ENCODE results near the gene SAMD10.

The SAMD10 gene

DNA sequence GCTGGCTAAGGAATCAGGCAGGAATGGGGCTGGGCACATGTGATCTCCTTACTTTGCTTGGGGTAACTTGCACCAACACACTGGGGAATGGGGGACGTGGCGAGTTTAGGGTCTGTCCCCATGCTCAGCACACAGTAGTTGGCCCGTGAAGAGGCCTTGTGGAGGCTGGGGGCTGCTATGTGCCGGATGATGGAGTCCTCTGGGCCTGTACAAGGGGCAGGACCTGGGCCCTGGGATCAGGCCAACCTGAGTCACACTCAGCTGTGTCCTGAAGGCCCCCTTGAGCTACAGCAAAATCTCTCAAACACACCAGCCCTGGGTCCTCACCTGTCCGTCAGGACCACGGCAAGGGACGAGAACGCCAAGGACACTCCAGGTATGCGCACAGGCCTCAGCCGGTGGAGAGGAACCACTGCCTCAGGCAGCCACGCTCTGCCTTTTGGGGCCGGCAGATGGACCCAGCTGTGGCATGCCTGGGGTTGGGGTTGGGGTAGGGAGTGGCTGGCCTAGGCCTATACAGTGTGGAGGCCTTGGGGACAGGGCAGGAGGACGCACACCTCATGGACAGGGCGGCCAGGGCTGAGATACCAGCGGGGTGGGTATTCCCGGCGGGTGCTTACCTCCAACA is 34.3 kb downstream of the SAMD10 start:
- ChIA-PET CTCF (interaction anchor here (0.6 to 0.7 kb wide), 2 partner anchors 8 to 112 kb away, joined by 3 read pairs; no protein-coding TSS in a partner anchor), POLR2A (ENCODE audit: low non-redundant PET) (no interaction called here)
- TF ChIP-seq, protein P1, sequence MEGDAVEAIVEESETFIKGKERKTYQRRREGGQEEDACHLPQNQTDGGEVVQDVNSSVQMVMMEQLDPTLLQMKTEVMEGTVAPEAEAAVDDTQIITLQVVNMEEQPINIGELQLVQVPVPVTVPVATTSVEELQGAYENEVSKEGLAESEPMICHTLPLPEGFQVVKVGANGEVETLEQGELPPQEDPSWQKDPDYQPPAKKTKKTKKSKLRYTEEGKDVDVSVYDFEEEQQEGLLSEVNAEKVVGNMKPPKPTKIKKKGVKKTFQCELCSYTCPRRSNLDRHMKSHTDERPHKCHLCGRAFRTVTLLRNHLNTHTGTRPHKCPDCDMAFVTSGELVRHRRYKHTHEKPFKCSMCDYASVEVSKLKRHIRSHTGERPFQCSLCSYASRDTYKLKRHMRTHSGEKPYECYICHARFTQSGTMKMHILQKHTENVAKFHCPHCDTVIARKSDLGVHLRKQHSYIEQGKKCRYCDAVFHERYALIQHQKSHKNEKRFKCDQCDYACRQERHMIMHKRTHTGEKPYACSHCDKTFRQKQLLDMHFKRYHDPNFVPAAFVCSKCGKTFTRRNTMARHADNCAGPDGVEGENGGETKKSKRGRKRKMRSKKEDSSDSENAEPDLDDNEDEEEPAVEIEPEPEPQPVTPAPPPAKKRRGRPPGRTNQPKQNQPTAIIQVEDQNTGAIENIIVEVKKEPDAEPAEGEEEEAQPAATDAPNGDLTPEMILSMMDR (conservative IDR thresholded peaks at IDR 0.05; ENCODE audit: low read depth): no peak
- H3K27ac ChIP-seq: peak overlapping the region; percentile 99
- no peak for DNase-seq (ENCODE audit: low spot score)

DNA sequence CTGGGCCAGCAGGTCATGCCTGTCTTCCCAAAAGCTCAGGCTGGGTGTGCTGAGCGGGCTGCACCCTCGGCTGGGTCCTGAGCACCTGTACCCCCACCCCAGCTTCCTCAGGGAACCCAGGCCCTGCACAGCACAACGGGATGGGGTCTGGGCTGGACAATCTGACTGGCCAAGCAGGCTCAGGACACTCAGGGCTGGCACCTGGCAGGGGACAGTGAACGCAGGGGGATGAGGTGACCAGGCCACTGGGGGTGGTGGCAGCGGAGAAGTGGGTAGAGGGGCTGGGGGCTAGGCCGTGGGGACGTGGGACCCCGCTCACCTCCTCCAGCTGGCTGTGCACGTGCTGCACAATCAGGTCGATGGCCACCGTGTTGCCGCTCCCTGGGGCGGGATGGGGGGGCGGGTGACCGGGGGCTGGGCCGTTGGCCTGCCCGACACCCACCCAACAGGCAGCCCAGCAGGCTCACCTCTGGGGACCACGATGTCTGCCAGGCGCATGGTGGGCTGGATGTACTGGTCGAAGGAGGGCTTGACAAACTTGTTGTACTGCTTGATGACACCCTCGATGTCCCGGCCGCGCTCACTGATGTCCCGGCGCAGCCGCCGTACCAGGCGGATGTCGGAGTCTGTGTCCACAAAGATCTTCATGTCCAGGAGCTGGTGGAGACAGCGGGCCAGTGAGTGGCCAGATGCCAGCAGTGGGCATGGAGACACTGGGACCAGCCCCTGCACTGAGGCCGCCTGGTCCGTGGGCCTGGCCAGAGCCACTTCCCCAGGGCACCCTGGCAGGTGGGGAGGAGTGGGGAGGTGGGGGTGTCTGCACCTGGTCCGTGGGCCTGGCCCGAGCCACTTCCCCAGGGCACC is 35.1 kb downstream of the SAMD10 start:
- POLR2A ChIA-PET (ENCODE audit: low non-redundant PET): no interaction called here

DNA sequence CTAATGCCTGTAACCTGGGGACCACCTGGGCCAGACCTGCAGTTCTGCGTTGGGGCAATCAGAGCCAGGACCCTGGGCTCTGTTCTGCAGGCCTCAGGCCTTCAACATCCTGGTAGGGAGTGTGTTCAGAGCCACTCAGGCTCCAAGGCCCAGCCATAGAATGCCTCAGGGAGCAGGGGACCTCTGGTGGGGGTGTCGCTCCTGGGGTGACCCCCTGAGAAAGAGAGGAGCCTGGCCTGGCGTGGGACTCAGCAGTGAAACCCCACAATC is 35.7 kb downstream of the SAMD10 start:
- TF ChIP-seq, protein P1 (conservative IDR thresholded peaks at IDR 0.05; ENCODE audit: low read depth): no peak
- CTCF ChIA-PET: interaction anchor here (1.0 kb wide), 1 partner anchor 30 kb away, joined by 4 read pairs; no protein-coding TSS in a partner anchor
- POLR2A ChIA-PET (ENCODE audit: low non-redundant PET): no interaction called here

More for the DNA sequence above, 35.1 kb downstream of the SAMD10 start:
- no peak for DNase-seq (ENCODE audit: low spot score)
- H3K27ac ChIP-seq: peak overlapping the region; percentile 99
- TF ChIP-seq, protein P1 (conservative IDR thresholded peaks at IDR 0.05; ENCODE audit: low read depth): no peak
- CTCF ChIA-PET: interaction anchor here (1.0 kb wide), 1 partner anchor 29 kb away, joined by 4 read pairs; no protein-coding TSS in a partner anchor

DNA sequence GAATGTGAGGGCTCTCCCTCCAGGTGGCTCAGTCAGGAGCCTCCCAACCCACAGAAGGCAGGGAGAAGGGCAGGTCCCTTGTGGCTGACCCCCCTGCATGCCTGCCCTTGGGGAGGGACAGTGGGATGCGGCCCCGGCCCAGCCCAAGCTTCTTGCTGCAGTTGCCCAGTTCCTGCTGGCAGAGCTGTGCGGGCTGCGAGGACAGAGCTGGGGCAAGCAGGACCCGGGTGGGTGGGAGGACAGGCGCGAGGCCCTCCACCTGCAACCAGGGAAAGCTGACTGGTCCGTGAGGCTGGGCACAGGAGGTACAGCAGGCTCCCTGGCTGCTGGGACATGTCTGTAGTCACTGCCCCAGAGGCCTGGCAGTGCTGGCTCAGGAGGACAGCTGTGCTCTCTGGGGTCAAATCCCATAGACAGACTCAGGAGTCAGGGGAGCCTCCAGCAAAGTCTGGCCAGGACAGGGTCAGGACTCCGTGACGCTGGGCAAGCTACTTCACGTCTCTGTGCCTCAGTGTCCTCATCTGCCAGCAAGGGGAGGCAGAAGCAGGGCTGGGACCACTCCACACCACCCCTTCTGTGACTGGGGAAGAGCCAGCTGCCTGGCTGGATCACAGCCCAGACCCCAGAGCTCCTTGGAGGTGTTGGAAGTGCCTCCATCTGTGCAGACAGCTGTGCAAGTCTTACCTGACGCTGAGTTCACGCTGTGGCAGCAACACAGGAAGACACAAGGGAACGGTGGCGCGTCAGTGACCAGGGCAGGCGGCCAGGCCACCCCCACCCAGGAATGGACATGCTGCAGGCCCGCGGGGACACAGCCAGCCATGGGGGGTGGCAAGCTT is 36.3 kb downstream of the SAMD10 start:
- peak overlapping the region; percentile 99 for H3K27ac ChIP-seq
- no peak for DNase-seq (ENCODE audit: low spot score)
- CTCF ChIA-PET: interaction anchor here (1.0 to 1.1 kb wide), 2 partner anchors 9 to 30 kb away, joined by 4 read pairs; no protein-coding TSS in a partner anchor

More for the DNA sequence above, 35.7 kb downstream of the SAMD10 start:
- H3K27ac ChIP-seq: peak overlapping the region; percentile 99
- DNase-seq (ENCODE audit: low spot score): no peak

DNA sequence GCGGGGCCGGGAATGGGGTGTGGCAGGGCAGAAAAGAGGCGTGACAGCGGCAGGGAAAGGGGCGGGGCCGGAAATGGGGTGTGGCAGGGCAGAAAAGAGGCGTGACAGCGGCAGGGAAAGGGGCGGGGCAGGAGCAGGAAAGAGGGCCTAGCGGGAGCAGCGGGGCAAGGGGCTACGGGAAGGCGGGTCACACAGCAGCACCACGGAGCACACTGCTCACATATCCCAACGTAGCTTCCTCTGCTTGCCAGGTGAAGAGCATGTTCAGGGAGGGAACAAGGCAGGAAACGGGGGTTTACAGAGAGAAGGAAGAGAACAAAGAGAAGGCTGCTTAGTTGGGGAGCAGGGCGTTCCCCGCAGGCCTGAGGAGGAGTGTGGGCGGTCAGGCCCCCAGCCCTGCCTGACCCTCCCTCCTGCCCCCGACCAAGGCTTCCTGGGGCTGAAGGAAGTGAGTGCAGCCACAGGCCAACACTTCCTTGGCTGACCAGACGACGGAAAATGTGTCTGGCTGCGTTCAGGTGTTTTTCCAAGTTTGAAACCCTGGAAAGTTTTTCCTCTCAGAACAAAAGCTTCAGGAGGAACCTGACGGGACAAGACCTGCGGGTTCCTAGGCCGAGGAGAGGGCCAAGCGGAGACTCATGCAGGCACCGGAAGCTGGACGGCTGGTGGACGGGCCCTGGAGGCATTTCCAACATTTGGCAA is 37.0 kb downstream of the SAMD10 start:
- ChIA-PET POLR2A (ENCODE audit: low non-redundant PET) (no interaction called here), CTCF (interaction anchor here (1.1 kb wide), 1 partner anchor 8 kb away, joined by 4 read pairs; no protein-coding TSS in a partner anchor)
- TF ChIP-seq, protein P1 (conservative IDR thresholded peaks at IDR 0.05; ENCODE audit: low read depth): no peak
- peak overlapping the region; percentile 99 for H3K27ac ChIP-seq
- DNase-seq (ENCODE audit: low spot score): peak; percentile 79

More for the DNA sequence above, 36.3 kb downstream of the SAMD10 start:
- TF ChIP-seq, protein P1 (conservative IDR thresholded peaks at IDR 0.05; ENCODE audit: low read depth): no peak
- POLR2A ChIA-PET (ENCODE audit: low non-redundant PET): no interaction called here

Measured in RWPE1 (cell line).